T-helper 9 cell (primary cell): ENCODE data around the gene GADD45GIP1.
"Not testable (repeated sequence)": the region's sequence is repeated elsewhere in the genome, so short reads cannot be mapped to it uniquely, and the experiment has no call there.

Experiments
- DNase-seq: peaks from one replicate; pipeline ENCODE4 v3.0.0-alpha.2; 2020

GADD45GIP1 gene

GRCh38 chr19:12987781-12988180, 30.8 kb upstream of the GADD45GIP1 start:
- DNase-seq = no peak

GRCh38 chr19:12987190-12987589, 30.2 kb upstream of the GADD45GIP1 start:
- DNase-seq = no peak

GRCh38 chr19:12986726-12987125, 29.7 kb upstream of the GADD45GIP1 start:
- no peak for DNase-seq

GRCh38 chr19:12985049-12985776, 28.2 kb upstream of the GADD45GIP1 start:
- DNase-seq = no peak

GRCh38 chr19:12984683-12985048, 27.6 kb upstream of the GADD45GIP1 start:
- no peak for DNase-seq

- DNase-seq = no peak
Observed at GRCh38 chr19:12984143-12984627, 27.2 kb upstream of the GADD45GIP1 start.

- peak; percentile 79 for DNase-seq
Observed at GRCh38 chr19:12983542-12984142, 26.6 kb upstream of the GADD45GIP1 start.

GRCh38 chr19:12983091-12983490, 26.1 kb upstream of the GADD45GIP1 start:
- no peak for DNase-seq

- no peak for DNase-seq
Observed at GRCh38 chr19:12982648-12983047, 25.6 kb upstream of the GADD45GIP1 start.

GRCh38 chr19:12979974-12980373, 23.0 kb upstream of the GADD45GIP1 start:
- DNase-seq = no peak

- DNase-seq = not testable (repeated sequence)
Observed at GRCh38 chr19:12976109-12976508, 19.1 kb upstream of the GADD45GIP1 start.

GRCh38 chr19:12975221-12975741, 18.3 kb upstream of the GADD45GIP1 start:
- no peak for DNase-seq

GRCh38 chr19:12974301-12975220, 17.5 kb upstream of the GADD45GIP1 start:
- DNase-seq = no peak

GRCh38 chr19:12973236-12973635, 16.2 kb upstream of the GADD45GIP1 start:
- DNase-seq = no peak

- DNase-seq = no peak
Observed at GRCh38 chr19:12970070-12970820, 13.2 kb upstream of the GADD45GIP1 start.

- DNase-seq = no peak
Observed at GRCh38 chr19:12969292-12969988, 12.4 kb upstream of the GADD45GIP1 start, which contains the start of gene DAND5. TSS of gene DAND5 (plus strand) at chr19:12969576. CDS start at chr19:12969661, 85 bp downstream.

- no peak for DNase-seq
Observed at GRCh38 chr19:12967907-12968306, 10.9 kb upstream of the GADD45GIP1 start.

GRCh38 chr19:12965812-12966135, 8.8 kb upstream of the GADD45GIP1 start:
- no peak for DNase-seq

GRCh38 chr19:12965017-12965811, 8.2 kb upstream of the GADD45GIP1 start:
- DNase-seq = peak; percentile 77

GRCh38 chr19:12959481-12959880, 2.5 kb upstream of the GADD45GIP1 start:
- no peak for DNase-seq
